Measurements from ENCODE around the gene CRLF1. TPM values are rescaled to one million over a fixed set of nuclear protein-coding genes. Genes with fewer than 3 reads are reported as not detected.

Gene CRLF1
- total RNA-seq, 1 donor from 2014 or later, result 20.0 TPM

- H3K27me3 ChIP-seq (ENCODE audit: low read depth), result no peaks in the 10 kb centered on the region
- intact Hi-C loops (cut with micrococcal nuclease), result no loop called here
Observed at GRCh38 chr19:18574691-18575291, 31.8 kb downstream of the CRLF1 start.

GRCh38 chr19:18571564-18572344 is 34.8 kb downstream of the CRLF1 start, which contains the start of gene UBA52:
TSS of gene UBA52 (plus strand) at chr19:18571857. CDS start at chr19:18573301, 1,444 bp downstream.
- no peaks in the 10 kb centered on the region for H3K9me3 ChIP-seq (replicated peaks)
- H3K4me1 ChIP-seq, result peaks cover 26% of the 10 kb centered on the region
- DNase-seq, result peak; percentile 98
- peak within 1 kb of the TSS; percentile 89 for H3K4me3 ChIP-seq
- H3K27me3 ChIP-seq (ENCODE audit: low read depth), result no peaks in the 10 kb centered on the region
- intact Hi-C loops (cut with micrococcal nuclease), result no loop called here
- H3K36me3 ChIP-seq, result peaks cover 67% of the 10 kb centered on the region
- H3K27ac ChIP-seq (replicated peaks), result peak within 1 kb of the TSS; percentile 95
- no peak for TF ChIP-seq CTCF (IDR thresholded peaks at IDR 0.05; ENCODE audit: borderline replicate concordance)

More at GRCh38 chr19:18574691-18575291, 31.8 kb downstream of the CRLF1 start:
- Histone ChIP-seq H3K36me3 (peaks cover 48% of the 10 kb centered on the region), H3K27ac (replicated peaks) (no peak overlapping the region), H3K4me3 (no peak overlapping the region), H3K4me1 (peaks cover 26% of the 10 kb centered on the region), H3K9me3 (replicated peaks) (no peaks in the 10 kb centered on the region)
- no peak for DNase-seq
- TF ChIP-seq CTCF (IDR thresholded peaks at IDR 0.05; ENCODE audit: borderline replicate concordance), result no peak

DNA sequence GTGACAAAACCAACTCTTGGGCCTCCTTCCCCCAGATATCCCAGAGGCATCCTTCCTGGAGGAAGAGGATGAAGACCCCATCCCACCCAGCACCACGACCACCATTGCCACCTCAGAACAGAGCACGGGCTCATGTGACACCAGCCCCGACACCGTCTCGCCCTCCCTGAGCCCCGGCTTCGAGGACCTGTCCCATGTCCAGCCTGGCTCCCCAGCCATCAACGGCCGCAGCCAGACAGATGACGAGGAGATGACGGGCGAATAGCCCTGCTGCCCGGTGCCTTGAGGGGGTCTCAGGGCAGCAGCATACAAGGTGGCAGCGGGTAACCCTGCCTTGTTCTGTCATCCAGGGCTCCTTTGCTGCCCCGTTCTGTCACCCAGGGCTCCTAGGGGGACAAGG is 38.2 kb downstream of the CRLF1 start:
- Histone ChIP-seq H3K9me3 (replicated peaks) (no peaks in the 10 kb centered on the region), H3K27me3 (ENCODE audit: low read depth) (no peaks in the 10 kb centered on the region), H3K4me1 (peaks cover 23% of the 10 kb centered on the region), H3K27ac (replicated peaks) (no peak overlapping the region), H3K36me3 (peaks cover 67% of the 10 kb centered on the region), H3K4me3 (no peak overlapping the region)
- no peak for DNase-seq
- TF ChIP-seq CTCF (IDR thresholded peaks at IDR 0.05; ENCODE audit: borderline replicate concordance), result no peak
- intact Hi-C loops (cut with micrococcal nuclease), result no loop called here

- no peak for TF ChIP-seq CTCF (IDR thresholded peaks at IDR 0.05; ENCODE audit: borderline replicate concordance)
- Histone ChIP-seq H3K27ac (replicated peaks) (no peak overlapping the region), H3K36me3 (peaks cover 74% of the 10 kb centered on the region), H3K4me3 (no peak overlapping the region), H3K27me3 (ENCODE audit: low read depth) (no peaks in the 10 kb centered on the region), H3K9me3 (replicated peaks) (no peaks in the 10 kb centered on the region), H3K4me1 (peaks cover 18% of the 10 kb centered on the region)
- intact Hi-C loops (cut with micrococcal nuclease), result no loop called here
- no peak for DNase-seq
Observed at GRCh38 chr19:18566953-18567352, 39.6 kb downstream of the CRLF1 start.

GRCh38 chr19:18562086-18562485 is 44.5 kb downstream of the CRLF1 start:
- Histone ChIP-seq H3K36me3 (peaks cover 50% of the 10 kb centered on the region), H3K27ac (replicated peaks) (peak overlapping the region; percentile 79), H3K4me3 (peak overlapping the region; percentile 14), H3K27me3 (ENCODE audit: low read depth) (no peaks in the 10 kb centered on the region), H3K9me3 (replicated peaks) (no peaks in the 10 kb centered on the region), H3K4me1 (peaks cover 38% of the 10 kb centered on the region)
- peak; percentile 40 for DNase-seq
- intact Hi-C loops (cut with micrococcal nuclease), result no loop called here
- TF ChIP-seq CTCF (IDR thresholded peaks at IDR 0.05; ENCODE audit: borderline replicate concordance), result no peak
